Activated T-cell treated with anti-CD3 and anti-CD28 coated beads for 1 hour (primary cell): ENCODE data around the gene PDZK1.
"Not testable (repeated sequence)": the region's sequence is repeated elsewhere in the genome, so short reads cannot be mapped to it uniquely, and the experiment has no call there.

Experiments
- DNase-seq: peaks from one replicate; pipeline ENCODE4 v3.0.0-alpha.2; 2020; ENCODE audit warnings: low read depth

PDZK1 gene

DNA sequence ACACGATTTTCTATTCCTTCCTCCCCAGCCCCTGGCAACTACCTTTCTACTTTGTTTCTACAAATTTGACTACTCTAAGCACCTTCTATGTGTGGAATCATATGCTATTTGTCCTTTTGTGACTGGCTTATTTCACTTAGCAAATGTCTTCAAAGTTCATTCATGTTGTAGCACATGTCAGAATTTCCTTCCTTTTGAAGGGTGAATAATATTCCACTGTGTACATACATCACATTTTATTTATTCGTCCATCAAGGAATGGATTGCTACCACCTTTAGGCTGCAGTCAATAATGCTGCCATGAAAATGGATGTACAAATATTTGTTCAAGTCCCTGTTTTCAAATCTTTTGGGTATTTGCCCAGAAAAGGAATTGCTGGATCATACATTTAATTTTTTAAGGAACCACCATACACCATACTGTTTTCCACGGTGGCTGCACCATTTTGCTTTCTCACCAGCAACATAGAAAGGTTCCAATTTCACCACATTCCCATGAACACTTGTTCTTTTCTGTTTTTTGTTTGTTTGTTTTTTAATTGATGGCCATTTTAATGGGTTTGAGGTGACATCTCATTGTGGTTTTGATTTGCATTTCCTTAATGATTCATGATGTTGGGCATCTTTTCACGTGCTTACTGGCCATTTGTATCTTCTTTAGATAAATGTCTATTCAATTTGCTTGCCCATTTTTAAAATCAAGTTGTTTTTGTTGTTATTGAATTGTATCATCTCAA, 3.3 kb upstream of the PDZK1 start:
- DNase-seq: no peak

DNA sequence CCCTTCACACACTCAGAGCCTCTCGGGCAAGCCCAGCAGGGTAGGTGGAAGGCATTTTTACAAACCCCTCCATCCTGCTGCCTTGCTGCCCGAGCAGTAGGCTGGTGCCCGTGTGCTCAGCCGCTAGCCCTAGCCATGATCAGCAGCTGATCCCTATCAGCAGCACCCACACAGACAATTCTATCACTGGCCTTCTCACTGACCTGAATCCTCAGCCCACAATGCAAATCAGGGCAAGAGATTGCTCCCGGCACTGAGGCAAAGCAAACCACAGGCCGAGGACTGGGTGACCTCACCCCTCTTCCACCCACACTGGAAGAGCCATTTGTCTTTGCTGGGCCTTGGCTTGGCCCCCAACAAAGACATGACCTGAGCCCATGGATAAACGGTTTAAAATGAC, 895 bp upstream of the PDZK1 start:
- no peak for DNase-seq

DNA sequence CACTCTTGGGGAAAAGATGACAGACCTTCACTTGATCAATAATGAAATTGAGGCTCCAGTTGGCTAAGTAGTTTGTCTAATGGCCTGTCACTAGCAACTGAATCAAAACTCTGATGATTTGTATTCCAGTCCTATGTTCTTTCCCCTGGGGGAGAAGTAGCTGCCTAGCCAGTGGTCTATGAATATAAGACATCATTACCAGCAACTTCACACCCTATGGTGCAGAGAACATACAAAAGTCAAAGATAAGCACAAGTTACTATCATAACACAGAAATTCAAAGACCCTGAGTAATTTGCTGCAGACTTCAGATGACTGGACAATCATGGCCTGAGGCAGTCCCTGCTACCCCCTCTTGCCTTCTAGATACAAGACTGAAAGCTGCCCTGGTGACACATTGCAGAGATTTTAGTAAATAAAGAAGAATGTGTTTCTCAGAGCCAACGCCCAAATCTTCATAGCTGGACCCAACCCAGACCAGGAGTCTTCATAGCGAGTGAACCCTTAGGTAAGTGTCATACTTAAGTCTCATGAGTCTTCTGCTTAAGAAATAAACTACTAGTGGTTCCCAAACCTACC, 993 bp downstream of the PDZK1 start:
- no peak for DNase-seq

DNA sequence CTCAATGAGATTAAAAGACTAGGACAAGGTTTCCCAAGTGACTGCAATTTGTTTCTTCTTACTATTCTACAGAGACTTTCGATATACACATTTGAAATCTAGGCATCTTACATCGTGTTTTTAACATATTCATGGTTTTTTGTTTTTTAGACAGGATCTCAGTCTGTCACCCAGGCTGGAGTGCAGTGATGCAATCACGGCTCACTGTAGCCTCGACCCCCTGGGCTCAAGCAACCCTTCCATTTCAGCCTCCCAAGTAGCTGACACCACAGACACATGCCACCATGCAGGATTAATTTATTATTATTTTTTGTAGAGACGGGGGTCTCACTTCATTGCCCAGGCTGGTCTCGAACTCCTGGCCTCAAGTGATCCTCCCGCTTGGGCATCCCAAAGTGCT, 1.5 kb downstream of the PDZK1 start:
- DNase-seq: no peak

DNA sequence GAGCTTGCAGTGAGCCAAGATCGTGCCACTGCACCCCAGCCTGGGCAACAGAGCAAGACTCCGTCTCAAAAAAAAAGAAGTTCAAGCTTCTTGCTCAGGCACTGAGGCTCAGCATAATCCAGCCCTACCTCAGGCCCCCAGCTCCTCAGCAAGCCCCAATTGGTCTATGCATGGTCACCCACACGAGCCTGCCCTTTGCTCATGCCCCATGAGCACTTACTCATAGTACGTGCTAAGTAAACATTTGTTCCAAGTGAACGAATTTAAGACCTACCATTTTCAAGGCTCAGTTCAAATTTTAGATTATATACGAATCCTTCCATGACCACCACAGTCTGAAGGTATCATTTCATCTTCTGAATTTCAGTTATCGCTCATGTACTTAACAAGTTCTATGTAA, 4.3 kb downstream of the PDZK1 start:
- DNase-seq: no peak

DNA sequence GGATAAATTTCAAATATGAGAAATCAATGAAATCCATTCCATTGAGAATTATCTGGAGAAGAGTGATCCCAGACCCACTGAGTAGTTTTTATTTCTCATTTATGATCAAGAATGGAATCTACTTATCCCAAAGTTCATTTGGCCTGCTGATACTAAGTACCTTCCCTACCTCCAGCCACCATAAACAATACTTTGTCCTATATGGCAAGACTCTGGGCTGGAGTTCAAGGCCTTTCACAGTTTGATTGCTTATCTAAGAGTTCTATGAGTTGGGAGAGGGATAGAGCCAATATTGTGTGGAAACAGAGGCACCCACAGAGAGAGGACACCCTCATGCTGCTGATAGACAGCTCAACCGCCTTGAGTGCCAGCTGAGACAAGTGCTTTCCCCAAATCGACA, 5.1 kb downstream of the PDZK1 start:
- no peak for DNase-seq

DNA sequence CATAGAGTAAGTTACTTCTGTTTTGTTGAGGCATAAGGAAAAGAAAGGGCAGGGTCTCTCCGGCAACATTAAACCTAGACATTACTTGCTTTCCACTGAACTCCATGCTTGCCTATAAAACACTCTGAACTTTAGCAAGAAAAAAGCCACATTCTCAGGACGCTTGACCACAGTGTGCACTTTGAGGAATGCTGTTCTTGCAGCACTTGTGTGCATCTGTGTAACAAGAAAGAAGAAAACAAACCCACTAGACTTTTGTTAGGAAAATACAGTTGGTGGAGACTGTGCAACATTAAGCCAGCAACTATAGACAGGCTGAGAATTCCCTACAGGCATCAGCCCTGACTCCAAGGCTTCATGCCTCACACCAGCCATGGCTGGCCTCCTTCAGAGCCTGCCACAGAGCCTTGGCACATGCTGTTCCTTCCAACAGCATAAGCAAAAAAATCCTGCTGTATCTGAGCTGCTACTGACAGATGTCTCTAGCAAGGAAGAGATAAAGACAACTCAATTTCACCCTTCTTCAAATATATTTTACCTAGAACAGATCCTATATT, 5.8 kb downstream of the PDZK1 start:
- no peak for DNase-seq

DNA sequence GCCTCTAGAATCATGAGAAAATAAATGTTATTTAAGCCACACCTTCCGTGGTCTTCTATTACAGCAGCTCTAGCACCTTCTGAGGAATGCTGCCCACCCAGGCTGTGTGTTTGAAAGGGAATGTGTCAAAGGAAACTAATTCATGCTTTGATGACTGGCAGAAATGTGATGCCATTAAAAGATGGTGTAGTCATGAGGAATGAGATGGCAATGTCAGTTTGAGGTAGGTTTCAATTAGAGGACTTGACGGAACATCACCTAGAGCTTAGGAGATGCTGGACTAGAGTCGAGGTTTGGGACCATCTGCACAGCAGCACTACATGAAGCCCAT, 10.6 kb downstream of the PDZK1 start:
- no peak for DNase-seq

DNA sequence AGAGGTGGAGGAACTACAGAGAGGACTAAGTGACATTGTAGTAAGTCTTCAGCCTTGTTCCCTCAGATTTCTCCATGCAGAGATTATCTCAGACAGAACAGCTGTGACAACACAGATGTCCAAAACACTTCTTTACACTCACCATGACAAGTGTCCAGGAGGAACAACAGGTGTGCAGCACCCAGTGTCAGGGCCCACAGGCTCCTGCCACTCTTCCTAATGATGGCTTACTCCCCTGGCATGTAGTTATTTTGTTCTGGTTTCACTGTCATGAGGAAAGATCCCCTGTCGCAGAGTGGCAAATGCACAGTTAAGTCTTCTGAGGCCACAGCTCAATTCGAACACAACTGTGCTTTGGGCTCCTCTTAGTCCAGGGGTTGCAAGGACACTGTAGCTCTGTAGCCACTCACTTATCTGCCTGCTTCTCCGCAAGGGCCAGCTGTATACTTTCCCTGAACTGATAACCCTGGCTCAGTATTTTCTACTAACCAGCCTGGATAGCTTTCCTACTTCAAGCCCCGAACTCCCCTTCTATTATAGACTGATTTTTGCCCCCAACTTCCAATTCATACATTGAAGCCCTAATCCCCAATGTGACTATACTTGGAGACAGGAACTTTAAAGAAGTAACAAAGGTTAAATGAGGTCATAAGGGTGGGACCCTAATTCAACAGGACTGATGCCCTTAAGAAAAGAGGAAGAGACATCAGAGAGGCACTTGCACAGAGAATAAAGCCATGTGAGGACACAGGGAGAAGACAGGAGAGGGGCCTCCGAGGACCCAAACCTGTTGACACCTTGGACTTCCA, 11.1 kb downstream of the PDZK1 start:
- DNase-seq: no peak

DNA sequence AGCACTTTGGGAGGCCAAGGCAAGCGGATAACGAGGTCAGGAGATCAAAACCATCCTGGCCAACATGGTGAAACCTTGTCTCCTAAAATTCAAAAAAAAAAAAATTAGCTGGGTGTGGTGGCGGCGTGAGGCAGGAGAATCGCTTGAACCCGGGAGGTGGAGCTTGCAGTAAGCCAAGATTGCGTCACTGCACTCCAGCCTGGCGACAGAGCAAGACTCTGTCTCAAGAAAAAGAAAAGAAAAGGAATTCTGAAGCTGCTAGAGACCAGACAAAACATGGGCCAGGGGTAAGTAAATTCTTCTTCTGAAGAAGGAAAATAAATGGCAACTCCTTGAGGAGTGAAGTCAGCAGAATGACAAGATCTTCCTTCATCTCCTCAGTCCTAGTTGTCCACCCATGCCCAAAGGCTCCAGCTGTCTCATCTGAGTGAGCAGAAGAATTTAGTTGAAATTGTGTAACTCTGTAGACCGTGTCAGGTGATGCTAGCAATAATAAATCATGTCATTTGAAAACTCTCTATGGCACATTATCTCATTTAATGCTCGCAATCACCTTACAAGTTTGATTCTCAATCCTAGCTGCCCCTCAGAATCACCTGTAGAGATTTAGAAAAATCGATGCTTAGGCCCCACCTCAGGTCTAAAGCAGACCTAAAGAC, 14.3 kb downstream of the PDZK1 start:
- no peak for DNase-seq

DNA sequence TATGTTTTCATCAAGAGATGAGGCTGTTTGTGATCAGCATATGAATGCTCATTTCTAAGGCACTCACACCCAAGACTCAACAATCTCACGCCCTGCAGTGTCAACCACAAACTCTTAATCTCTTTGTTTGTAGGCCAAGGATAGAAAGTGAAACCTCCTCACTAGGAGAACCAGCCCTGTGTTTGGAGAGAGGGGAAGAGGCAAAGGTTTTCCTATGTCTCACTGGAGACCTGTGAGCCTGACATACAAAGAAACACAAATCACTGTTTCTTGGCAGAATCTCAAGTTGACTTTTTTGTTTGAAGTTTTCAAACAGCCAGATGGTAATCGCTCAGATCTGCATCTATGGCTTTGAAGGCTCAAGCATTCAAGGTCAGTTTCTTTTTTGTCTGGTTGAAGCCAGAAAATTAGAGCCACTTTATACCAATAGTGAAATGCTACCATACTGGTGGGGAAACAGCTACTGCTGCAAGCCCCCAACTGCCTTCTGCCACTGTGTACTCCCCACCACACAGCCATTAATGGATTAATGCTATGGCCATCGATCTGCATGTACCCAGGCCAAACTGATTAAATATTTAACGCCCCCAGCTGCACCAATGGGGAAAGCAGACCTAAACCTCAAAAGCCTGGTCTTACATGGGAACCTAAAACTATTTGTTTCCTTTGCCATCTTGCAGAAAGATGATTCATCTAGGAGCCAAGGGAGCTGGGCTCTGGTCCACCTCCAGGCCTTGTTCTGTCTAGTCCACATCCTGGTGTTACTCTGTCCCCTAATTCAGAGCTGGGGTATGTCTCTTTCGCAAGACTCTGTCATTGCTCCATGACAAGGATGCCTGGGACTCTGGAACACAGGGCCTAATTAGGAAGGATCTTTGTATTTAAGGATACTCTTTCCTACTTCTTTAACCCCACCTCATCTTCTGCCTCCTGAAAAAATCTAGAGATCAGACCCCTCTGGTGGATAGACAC, 16.3 kb downstream of the PDZK1 start:
- peak; percentile 3 for DNase-seq

DNA sequence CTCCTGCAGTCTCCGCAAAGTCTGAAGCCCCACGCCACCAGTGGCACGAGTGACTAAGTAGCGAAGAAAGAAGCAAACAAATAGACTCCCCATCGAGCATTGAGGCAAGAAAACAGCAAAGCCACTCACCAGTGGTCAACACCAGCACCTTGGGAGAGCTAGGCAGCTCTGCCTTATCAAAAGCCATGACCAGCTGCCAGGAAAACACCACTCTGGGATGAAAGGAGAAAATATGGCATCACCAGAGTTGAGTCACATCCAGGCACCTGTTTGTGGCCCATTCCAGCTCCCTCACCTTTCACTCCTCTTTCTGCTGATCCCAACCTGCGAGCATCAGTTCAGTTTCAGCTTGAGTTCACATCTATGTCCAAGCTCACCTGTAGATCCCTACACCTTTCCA, 17.2 kb downstream of the PDZK1 start:
- no peak for DNase-seq

DNA sequence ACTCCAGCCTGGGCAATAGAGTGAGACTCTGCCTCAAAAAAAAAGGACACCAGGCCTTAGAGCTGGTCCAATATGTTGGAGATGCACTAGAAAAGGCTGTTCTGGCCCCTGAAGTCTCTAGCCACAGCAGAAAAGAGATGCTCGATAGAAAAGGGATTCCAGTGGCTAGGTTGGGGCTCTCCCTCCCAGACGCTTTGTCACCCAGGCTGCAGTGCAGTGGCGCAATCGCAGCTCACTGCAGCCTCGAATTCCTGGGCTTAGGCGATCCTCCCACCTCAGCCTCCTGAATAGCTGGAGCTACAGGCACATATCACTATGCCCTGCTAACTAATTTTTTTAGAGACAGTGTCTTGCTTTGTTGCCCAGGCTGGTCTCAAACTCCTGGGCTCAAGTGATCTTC, 18.2 kb downstream of the PDZK1 start:
- no peak for DNase-seq

DNA sequence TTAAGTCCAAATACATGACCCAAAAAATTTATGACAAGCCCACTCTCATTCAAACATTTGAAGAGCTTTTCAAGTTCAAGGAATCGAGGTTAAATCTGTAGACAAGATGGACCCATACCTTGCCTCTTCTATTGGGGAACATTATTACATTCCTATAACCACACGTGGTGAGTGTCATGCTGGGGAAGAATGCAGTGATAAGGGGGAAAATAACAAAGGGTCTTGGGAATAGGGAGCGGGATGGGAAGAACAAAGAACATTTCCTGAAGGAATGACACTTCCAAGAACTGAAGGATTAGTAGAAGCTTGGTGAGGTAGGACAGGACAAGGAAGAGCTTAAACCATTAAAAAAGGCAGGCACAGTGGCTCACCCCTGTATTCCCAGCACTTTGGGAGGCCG, 18.8 kb downstream of the PDZK1 start:
- no peak for DNase-seq

DNA sequence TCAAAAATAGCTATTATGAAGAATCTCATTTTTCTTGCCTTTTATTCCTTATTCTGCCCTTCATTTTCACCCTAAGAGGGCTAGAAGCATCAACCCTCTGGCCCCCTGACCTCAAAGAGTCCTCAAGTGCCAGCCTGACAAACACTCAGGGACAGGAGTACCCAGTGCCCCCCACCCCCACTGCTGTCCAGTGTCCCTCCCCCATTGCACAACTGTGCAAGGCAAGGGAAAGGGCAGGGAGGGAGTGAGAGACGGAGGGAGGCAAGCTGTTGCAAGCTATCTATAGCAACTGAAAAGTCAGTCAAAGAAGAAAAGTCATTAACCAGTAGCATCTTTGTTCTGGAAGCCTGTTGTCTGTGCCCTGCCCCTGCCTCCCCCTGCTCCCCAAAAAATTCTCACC, 21.1 kb downstream of the PDZK1 start:
- DNase-seq: not testable (repeated sequence)

DNA sequence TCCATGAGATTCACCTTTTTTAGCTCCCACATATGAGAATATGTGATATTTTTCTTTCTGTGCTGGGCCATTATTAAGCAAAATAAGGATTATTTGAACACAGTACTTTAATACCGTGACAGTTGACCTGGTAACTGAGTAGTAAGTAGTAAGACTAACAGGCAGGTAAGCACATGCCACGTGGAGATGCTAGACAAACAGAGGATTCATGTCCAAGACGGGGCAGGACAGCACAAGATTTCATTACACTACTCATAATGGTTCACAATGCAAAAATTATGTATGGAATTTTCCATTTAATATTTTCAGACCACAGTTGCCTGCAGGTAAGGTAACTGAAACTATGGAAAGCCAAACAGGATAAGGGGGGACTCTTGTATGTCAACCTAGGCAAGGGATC, 22.3 kb downstream of the PDZK1 start:
- DNase-seq: not testable (repeated sequence)

DNA sequence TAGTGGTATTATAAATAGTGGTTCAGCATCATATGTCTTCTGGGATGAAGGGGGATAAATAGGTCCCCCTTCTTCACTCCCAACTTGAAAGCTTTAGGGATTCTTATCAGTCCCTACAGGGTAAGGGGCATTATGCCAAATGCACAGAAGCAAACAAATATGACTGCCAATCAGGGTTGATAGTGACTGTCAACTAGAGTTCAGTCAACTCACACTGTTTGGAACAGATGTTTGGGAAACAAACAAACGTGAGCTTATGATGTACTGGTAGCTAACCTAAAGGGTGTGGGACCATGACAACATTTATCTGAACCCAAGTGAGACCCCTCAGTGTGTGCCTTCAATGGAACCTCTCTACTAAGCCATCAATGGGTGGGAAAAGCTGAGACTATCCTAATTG, 34.0 kb downstream of the PDZK1 start:
- not testable (repeated sequence) for DNase-seq

DNA sequence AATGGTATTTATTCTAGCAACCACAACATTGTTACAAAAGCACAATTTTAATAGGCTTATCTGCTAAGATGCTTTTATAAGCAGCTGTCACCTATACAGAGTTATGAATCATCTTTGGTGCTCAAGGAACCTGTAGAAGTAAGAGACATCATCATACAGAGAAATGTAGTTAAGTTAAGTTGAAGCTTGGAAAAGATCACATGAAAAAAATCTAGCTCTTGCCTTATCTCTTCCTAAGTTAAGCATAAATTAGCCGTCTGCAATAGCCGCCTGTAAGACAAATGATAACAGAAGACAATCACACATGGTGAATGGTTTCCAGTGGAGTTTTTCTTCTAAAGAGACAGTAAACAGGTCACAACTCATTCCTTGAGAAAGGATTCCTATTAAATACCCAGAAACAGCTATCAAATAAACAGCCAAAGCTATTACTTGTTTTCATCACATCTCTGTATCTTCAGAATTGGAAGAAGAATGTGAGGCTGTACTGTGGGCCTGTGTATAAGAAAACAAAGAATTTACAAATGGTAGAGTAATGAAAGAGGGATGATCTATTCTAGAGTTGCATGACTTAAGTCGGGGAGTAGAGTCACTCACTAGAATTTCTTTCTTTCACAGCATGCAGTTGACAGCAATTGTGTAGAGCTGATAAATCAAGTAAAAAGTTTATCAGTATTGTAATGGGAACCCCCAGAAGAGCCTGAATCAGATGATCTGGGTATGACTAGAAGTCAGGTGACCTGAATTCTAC, 36.0 kb downstream of the PDZK1 start:
- DNase-seq: not testable (repeated sequence)

DNA sequence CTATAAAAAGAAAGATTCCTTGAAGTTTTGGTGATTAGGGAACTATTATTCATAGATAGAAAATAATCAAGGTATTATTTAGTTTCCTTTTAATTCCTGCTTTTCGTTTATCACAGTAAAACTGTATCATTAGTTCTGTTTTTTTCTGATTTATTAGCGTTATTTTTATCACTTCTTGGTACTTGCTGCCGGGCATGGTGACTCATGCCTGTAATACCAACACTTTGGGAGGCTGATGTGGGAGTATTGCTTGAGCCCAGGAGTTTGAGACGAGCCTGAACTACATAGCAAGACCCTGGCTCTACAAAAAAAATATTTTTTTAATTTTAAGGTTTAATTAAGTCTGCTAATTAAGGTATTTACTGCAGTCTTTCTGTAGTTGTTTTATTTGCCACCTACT, 42.2 kb downstream of the PDZK1 start:
- not testable (repeated sequence) for DNase-seq

DNA sequence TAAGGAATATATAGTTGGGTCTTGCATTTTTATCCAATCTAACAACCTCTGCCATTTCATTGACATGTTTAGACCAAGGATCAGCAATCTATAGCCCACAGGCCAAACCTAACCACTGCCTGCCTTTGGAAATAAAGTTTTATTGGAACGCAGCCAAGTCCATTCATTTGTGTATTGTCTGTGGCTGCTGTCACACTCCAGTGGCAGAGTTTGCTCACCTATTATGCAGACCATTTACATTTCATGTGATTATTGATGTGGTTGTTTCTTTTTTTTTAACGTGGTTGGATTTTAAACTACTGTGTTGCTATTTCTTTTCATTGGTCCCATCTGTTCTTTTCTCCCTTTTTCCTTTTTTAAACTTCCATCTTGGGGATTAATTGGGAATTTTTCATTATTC, 44.7 kb downstream of the PDZK1 start:
- not testable (repeated sequence) for DNase-seq
